Endothelial cell of umbilical vein (primary cell): ENCODE results near the gene DGKK. TPM values are rescaled to one million over a fixed set of nuclear protein-coding genes. Genes with fewer than 3 reads are reported as not detected.

Source experiments
- BruUV-seq: library from RNA; stranded (reverse); fragments of 400-500 nt; replicated peaks from 2 replicates; lab custom pipeline; 2021; lab: Mats Ljungman, UMichigan
- CTCF ChIA-PET: fragments of 300-600, 350-600 bp; sonication (Branson Sonifier 250); formaldehyde crosslinking; loops from one replicate; lab custom pipeline; 2021; ENCODE audit warnings: antibody characterized with exemption, inconsistent platforms; lab: Charles Lee
- POLR2A ChIA-PET: fragments of 300-600, 350-600 bp; sonication (Branson Sonifier 250); formaldehyde crosslinking; loops from one replicate; lab custom pipeline; 2021; ENCODE audit warnings: antibody characterized with exemption, inconsistent platforms; lab: Charles Lee
- DNase-seq: peaks from one replicate; pipeline ENCODE4 v3.0.0-alpha.2; 2011; ENCODE audit warnings: low read depth, low spot score
- FAIRE-seq: peaks from 2 replicates; lab custom pipeline; 2011; peaks lifted over from hg19 to GRCh38; lab: Jason Lieb, UNC
- H2AFZ ChIP-seq: 2 replicates; pipeline ENCODE4 v1.6.0; 2012; ENCODE audit warnings: low read depth, low read length, control low read depth, inconsistent platforms
- H3K27ac ChIP-seq: 2 replicates; pipeline ENCODE4 v1.5.1; 2011; ENCODE audit warnings: low read depth, mild to moderate bottlenecking, control low read depth, low read length, moderate library complexity; ENCODE audit not compliant: insufficient read depth
- H3K27me3 ChIP-seq, 2 experiments: 2 replicates each; pipeline versions ENCODE4 v1.6.0 to v1.6.1; 2011; ENCODE audit warnings: low read length in 2 of 2, mixed read lengths in 1 of 2; ENCODE audit not compliant: control insufficient read depth in 2 of 2, insufficient read depth in 2 of 2
- H3K36me3 ChIP-seq, 2 experiments: 2 replicates in 1 of 2; 3 replicates in 1 of 2; pipeline ENCODE4 v1.5.1; 2011; ENCODE audit warnings: low read length in 2 of 2, mild to moderate bottlenecking in 1 of 2, moderate library complexity in 1 of 2; ENCODE audit not compliant: control insufficient read depth in 2 of 2, insufficient read depth in 2 of 2; ENCODE audit errors: extremely low read depth in 1 of 2
- H3K4me1 ChIP-seq: 3 replicates; pipeline ENCODE4 v1.5.1; 2011; ENCODE audit warnings: mild to moderate bottlenecking, low read length; ENCODE audit not compliant: control insufficient read depth, insufficient read depth; ENCODE audit errors: extremely low read depth
- H3K4me2 ChIP-seq: 2 replicates; pipeline ENCODE4 v1.6.1; 2011; ENCODE audit warnings: low read length, control low read depth, mixed read lengths; ENCODE audit not compliant: insufficient read depth
- H3K4me3 ChIP-seq, 3 experiments: fragments of 200-600 bp in 1 of 3; sonication (generic), shearing (Covaris generic) in 1 of 3; replicated peaks in 1 of 3; 2 replicates each; pipeline ENCODE4 v1.5.1; 2011 to 2016; ENCODE audit warnings: control low read depth in 3 of 3, low read length in 3 of 3, mild to moderate bottlenecking in 2 of 3, inconsistent platforms in 1 of 3, low read depth in 1 of 3, moderate library complexity in 1 of 3; ENCODE audit not compliant: insufficient read depth in 1 of 3
- H3K79me2 ChIP-seq: 2 replicates; pipeline ENCODE4 v1.6.0; 2012; ENCODE audit warnings: low read length, inconsistent platforms; ENCODE audit not compliant: control insufficient read depth, insufficient read depth
- H3K9ac ChIP-seq: replicated peaks from 2 replicates; pipeline ENCODE3; 2011; ENCODE audit warnings: low read length, control low read depth; ENCODE audit not compliant: insufficient read depth; ENCODE audit errors: extremely low read depth
- H3K9me1 ChIP-seq: replicated peaks from 3 replicates; pipeline ENCODE4 v1.6.0; 2011; ENCODE audit warnings: mild to moderate bottlenecking, low read length; ENCODE audit not compliant: control insufficient read depth, insufficient read depth; ENCODE audit errors: extremely low read depth
- H3K9me3 ChIP-seq: replicated peaks from 2 replicates; pipeline ENCODE4 v1.5.1; 2012; ENCODE audit warnings: low read length, inconsistent platforms; ENCODE audit not compliant: control insufficient read depth, insufficient read depth
- H4K20me1 ChIP-seq: replicated peaks from 2 replicates; pipeline ENCODE3; 2011; ENCODE audit warnings: mild to moderate bottlenecking, low read length; ENCODE audit not compliant: control insufficient read depth, insufficient read depth; ENCODE audit errors: extremely low read depth
- EZH2 ChIP-seq: IDR thresholded peaks from 2 replicates; pipeline ENCODE4 v1.6.1; 2012; ENCODE audit warnings: borderline replicate concordance, low read depth, mild to moderate bottlenecking, moderate library complexity, low read length, inconsistent platforms; ENCODE audit not compliant: severe bottlenecking
- FOS ChIP-seq: IDR thresholded peaks from 2 replicates; pipeline ENCODE4 v1.6.1; 2011; ENCODE audit warnings: mild to moderate bottlenecking, low read length, moderate library complexity, borderline replicate concordance; ENCODE audit not compliant: insufficient read depth
- GATA2 ChIP-seq: IDR thresholded peaks from 2 replicates; pipeline ENCODE4 v1.7.0; 2011; ENCODE audit warnings: low read depth, mild to moderate bottlenecking, moderate library complexity, mixed read lengths, low read length; ENCODE audit not compliant: insufficient read length, insufficient read depth
- JUN ChIP-seq: IDR thresholded peaks from 2 replicates; pipeline ENCODE4 v1.6.1; 2011; ENCODE audit warnings: borderline replicate concordance, low read depth; ENCODE audit not compliant: insufficient read length, insufficient read depth
- MAX ChIP-seq: IDR thresholded peaks from 2 replicates; pipeline ENCODE4 v1.6.1; 2011; ENCODE audit not compliant: insufficient read depth, insufficient read length
- MYC ChIP-seq: IDR thresholded peaks from one replicate; pipeline ENCODE4 v1.6.1; 2011; ENCODE audit warnings: mild to moderate bottlenecking, low read depth, low read length
- POLR2A ChIP-seq: IDR thresholded peaks from 2 replicates; pipeline ENCODE4 v1.6.1; 2012; ENCODE audit warnings: low read depth, mild to moderate bottlenecking, control low read depth, low read length
- POLR2AphosphoS5 ChIP-seq: IDR thresholded peaks from 2 replicates; pipeline ENCODE4 v1.6.1; 2012; ENCODE audit warnings: low read depth, mild to moderate bottlenecking, control low read depth, low read length, moderate library complexity; ENCODE audit not compliant: insufficient read depth
- dilution Hi-C: fragments of 300-500 bp; cut with MboI; formaldehyde crosslinking; loops from one replicate; pipeline ENCODE4 v1.15.0; 2019; ENCODE audit warnings: low sequenced_read_pairs; ENCODE audit not compliant: extremely low pct_ligation_motif_present
- intact Hi-C: fragments of 100-400 bp; cut with micrococcal nuclease; formaldehyde crosslinking; loops from one replicate; pipeline ENCODE4 v1.10.0; 2022
- polyA plus RNA-seq, 4 experiments: library from polyadenylated mRNA; depleted of rRNA in 3 of 4; stranded (reverse) in 3 of 4; unstranded in 1 of 4; fragments of >200 nt; gene quantifications; 2 replicates each; pipeline versions ENCODE4 v1.2.1 to v1.2.3, GENCODE V29; 2011 to 2012; ENCODE audit warnings: missing spikeins in 1 of 4
- total RNA-seq: library from RNA; stranded (reverse); gene quantifications from 2 replicates; pipeline ENCODE4 v1.2.3, GENCODE V29; 2021
- TF ChIP-seq, protein P1 (sequence below), 2 donors: IDR thresholded peaks; 1 replicate in 1 of 2; 2 replicates in 1 of 2; pipeline ENCODE4 v1.5.1; 2011; ENCODE audit warnings: low read length in 2 of 2, mild to moderate bottlenecking in 2 of 2, moderate library complexity in 2 of 2, control low read depth in 1 of 2, inconsistent platforms in 1 of 2, low read depth in 1 of 2; ENCODE audit not compliant: insufficient read depth in 1 of 2; ENCODE audit errors: extremely low read depth in 1 of 2

DGKK gene
- total and polyA plus RNA-seq, 2 donors (not counting 3 experiments of a cell fraction or from before 2014, with no cell fraction given), result not detected

DNA sequence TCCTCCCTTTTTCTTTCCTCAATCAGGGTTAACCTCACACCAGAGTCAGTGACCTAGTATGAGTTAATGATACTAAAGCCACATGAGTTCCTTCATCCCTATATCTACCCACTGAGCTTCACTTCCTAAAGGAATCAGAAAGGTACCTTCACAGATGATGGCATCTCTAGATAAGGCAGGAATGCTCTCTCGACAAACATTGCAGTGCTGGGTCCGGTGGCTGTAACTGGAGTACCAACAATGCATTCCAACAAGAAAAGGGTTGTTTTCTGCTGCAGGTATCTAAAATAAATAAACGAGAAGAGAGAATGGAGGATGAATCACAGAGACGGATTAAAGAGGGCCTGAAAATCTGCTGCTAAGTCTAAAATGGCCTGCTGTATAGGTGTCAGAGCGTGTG lies 66.7 kb downstream of the DGKK start:
- no TSS peak for BruUV-seq
- no peaks in the 10 kb centered on the region for H4K20me1 ChIP-seq
- no peak overlapping the region for H3K27ac ChIP-seq
- no peak overlapping the region for H3K4me3 ChIP-seq
- H3K4me2 ChIP-seq, result no peak overlapping the region
- CTCF ChIA-PET, result no interaction called here
- H3K79me2 ChIP-seq, result no peaks in the 10 kb centered on the region
- TF ChIP-seq FOS (no peak), GATA2 (no peak), POLR2AphosphoS5 (no peak), POLR2A (no peak), MYC (no peak), MAX (no peak), JUN (no peak), EZH2 (no peak)
- TF ChIP-seq, protein P1, sequence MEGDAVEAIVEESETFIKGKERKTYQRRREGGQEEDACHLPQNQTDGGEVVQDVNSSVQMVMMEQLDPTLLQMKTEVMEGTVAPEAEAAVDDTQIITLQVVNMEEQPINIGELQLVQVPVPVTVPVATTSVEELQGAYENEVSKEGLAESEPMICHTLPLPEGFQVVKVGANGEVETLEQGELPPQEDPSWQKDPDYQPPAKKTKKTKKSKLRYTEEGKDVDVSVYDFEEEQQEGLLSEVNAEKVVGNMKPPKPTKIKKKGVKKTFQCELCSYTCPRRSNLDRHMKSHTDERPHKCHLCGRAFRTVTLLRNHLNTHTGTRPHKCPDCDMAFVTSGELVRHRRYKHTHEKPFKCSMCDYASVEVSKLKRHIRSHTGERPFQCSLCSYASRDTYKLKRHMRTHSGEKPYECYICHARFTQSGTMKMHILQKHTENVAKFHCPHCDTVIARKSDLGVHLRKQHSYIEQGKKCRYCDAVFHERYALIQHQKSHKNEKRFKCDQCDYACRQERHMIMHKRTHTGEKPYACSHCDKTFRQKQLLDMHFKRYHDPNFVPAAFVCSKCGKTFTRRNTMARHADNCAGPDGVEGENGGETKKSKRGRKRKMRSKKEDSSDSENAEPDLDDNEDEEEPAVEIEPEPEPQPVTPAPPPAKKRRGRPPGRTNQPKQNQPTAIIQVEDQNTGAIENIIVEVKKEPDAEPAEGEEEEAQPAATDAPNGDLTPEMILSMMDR (IDR thresholded peaks at IDR 0.05; ENCODE audit: extremely low read depth in 1 of 2, insufficient read depth in 1 of 2, low read depth in 1 of 2, low read length in 2 of 2), result no peak
- H2AFZ ChIP-seq, result no peak overlapping the region
- no peaks in the 10 kb centered on the region for H3K9me1 ChIP-seq
- H3K9me3 ChIP-seq, result no peaks in the 10 kb centered on the region
- POLR2A ChIA-PET, result no interaction called here
- DNase-seq (no peak), FAIRE-seq (no peak)
- H3K27me3 ChIP-seq, result no peaks in the 10 kb centered on the region
- no peaks in the 10 kb centered on the region for H3K36me3 ChIP-seq
- dilution Hi-C loops, result no loop called here
- H3K4me1 ChIP-seq, result no peaks in the 10 kb centered on the region
- H3K9ac ChIP-seq, result no peak overlapping the region
- intact Hi-C loops, result no loop called here
